ENCODE data around the gene TAAR1. TPM values are rescaled to one million over a fixed set of nuclear protein-coding genes. Genes with fewer than 3 reads are reported as not detected.

Gene TAAR1
- total and polyA plus RNA-seq, 7 donors: not detected

- WGBS, 2 donors: 51 to 72% methylated on average over 6 of the region's 6 CpGs
- TF ChIP-seq, protein P1, sequence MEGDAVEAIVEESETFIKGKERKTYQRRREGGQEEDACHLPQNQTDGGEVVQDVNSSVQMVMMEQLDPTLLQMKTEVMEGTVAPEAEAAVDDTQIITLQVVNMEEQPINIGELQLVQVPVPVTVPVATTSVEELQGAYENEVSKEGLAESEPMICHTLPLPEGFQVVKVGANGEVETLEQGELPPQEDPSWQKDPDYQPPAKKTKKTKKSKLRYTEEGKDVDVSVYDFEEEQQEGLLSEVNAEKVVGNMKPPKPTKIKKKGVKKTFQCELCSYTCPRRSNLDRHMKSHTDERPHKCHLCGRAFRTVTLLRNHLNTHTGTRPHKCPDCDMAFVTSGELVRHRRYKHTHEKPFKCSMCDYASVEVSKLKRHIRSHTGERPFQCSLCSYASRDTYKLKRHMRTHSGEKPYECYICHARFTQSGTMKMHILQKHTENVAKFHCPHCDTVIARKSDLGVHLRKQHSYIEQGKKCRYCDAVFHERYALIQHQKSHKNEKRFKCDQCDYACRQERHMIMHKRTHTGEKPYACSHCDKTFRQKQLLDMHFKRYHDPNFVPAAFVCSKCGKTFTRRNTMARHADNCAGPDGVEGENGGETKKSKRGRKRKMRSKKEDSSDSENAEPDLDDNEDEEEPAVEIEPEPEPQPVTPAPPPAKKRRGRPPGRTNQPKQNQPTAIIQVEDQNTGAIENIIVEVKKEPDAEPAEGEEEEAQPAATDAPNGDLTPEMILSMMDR (IDR thresholded peaks at IDR 0.05): no peak
- no peak for TF ChIP-seq POLR2A (IDR thresholded peaks at IDR 0.05)
- TF ChIP-seq POLR2AphosphoS5 (IDR thresholded peaks at IDR 0.05): no peak
- no peak for TF ChIP-seq EP300 (IDR thresholded peaks at IDR 0.05)
- Histone ChIP-seq H3K36me3 (no peaks in the 10 kb centered on the region), H3K4me3 (no peak overlapping the region), H3K4me1 (no peaks in the 10 kb centered on the region), H3K9me3 (peaks cover 0 to 3% (median 0%) of the 10 kb centered on the region in 4 donors), H3K27me3 (no peaks in the 10 kb centered on the region), H3K27ac (no peak overlapping the region)
- no peak for DNase-seq
- intact Hi-C loops (cut with DNase I): no loop called here
Measured at GRCh38 chr6:132623106-132623845, 35.7 kb downstream of the TAAR1 start.

- WGBS, 2 donors: 37 to 66% methylated on average over 1 of the region's 1 CpG
- Histone ChIP-seq H3K9me3 (no peaks in the 10 kb centered on the region), H3K27ac (no peak overlapping the region), H3K27me3 (no peaks in the 10 kb centered on the region), H3K4me3 (no peak overlapping the region), H3K4me1 (no peaks in the 10 kb centered on the region), H3K36me3 (no peaks in the 10 kb centered on the region)
- intact Hi-C loops (cut with DNase I): no loop called here
- TF ChIP-seq EP300 (IDR thresholded peaks at IDR 0.05) (no peak), POLR2A (IDR thresholded peaks at IDR 0.05) (no peak), POLR2AphosphoS5 (IDR thresholded peaks at IDR 0.05) (no peak)
- TF ChIP-seq, protein P1 (IDR thresholded peaks at IDR 0.05): no peak
- DNase-seq: no peak
Measured at GRCh38 chr6:132616677-132617076, 42.3 kb downstream of the TAAR1 start.

DNA sequence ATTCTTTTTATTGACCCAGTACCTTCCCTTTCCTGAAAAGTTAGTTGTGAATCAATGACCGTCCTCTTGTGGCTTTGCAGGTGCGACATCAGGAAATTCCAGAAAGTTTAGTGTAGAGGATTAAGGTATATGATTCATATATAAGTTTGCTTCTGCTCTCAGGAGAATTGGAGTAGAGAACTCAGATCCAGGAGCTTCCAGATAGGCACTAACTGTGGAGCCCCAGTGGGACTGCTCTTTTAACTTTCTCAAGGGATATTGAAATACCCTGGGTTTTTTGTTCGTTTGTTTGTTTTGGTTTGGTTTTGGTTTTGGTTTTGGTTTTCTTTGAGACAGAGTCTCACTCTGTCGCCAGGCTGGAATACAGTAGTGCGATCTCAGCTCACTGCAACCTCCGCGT, 44.4 kb downstream of the TAAR1 start:
- WGBS, 2 donors: 42 to 48% methylated on average over 7 of the region's 7 CpGs
- TF ChIP-seq, protein P1 (IDR thresholded peaks at IDR 0.05): no peak
- TF ChIP-seq POLR2AphosphoS5 (IDR thresholded peaks at IDR 0.05): no peak
- no peak for TF ChIP-seq POLR2A (IDR thresholded peaks at IDR 0.05)
- TF ChIP-seq EP300 (IDR thresholded peaks at IDR 0.05): no peak

GRCh38 chr6:132612449-132613108, 46.4 kb downstream of the TAAR1 start:
- H3K27ac ChIP-seq: no peak overlapping the region
- H3K4me3 ChIP-seq: no peak overlapping the region
- H3K36me3 ChIP-seq: no peaks in the 10 kb centered on the region
- no peaks in the 10 kb centered on the region for H3K9me3 ChIP-seq
- no peak for DNase-seq
- 25 to 54% methylated on average over 4 of the region's 4 CpGs for WGBS, 2 donors
- intact Hi-C loops (cut with DNase I): no loop called here
- TF ChIP-seq, protein P1 (IDR thresholded peaks at IDR 0.05): no peak
- TF ChIP-seq POLR2A (IDR thresholded peaks at IDR 0.05): no peak
- no peak for TF ChIP-seq POLR2AphosphoS5 (IDR thresholded peaks at IDR 0.05)
- H3K4me1 ChIP-seq: no peaks in the 10 kb centered on the region
- H3K27me3 ChIP-seq: no peaks in the 10 kb centered on the region

More for the DNA sequence above, 44.4 kb downstream of the TAAR1 start:
- Histone ChIP-seq H3K4me1 (no peaks in the 10 kb centered on the region), H3K4me3 (no peak overlapping the region), H3K27me3 (no peaks in the 10 kb centered on the region), H3K36me3 (no peaks in the 10 kb centered on the region), H3K27ac (no peak overlapping the region), H3K9me3 (no peaks in the 10 kb centered on the region)
- no peak for DNase-seq
- intact Hi-C loops (cut with DNase I): no loop called here

Data from sigmoid colon (tissue), 7 donors.